ENCODE data around the gene MAFG.

The MAFG gene

GRCh38 chr17:81879121-81879520, 48.4 kb downstream of the MAFG start:
- Histone ChIP-seq H3K9me3 (no peaks in the 10 kb centered on the region), H3K36me3 (peaks cover 3 to 50% (median 18%) of the 10 kb centered on the region in 3 donors), H3K27ac (no peak overlapping the region), H3K4me3 (no peak overlapping the region), H3K27me3 (no peaks in the 10 kb centered on the region), H3K4me1 (no peaks in the 10 kb centered on the region)
- intact Hi-C loops (cut with DNase I; ENCODE audit: low total_unique reads), result no loop called here
- TF ChIP-seq CTCF (IDR thresholded peaks at IDR 0.05), result no peak
- no peak for DNase-seq

- H3K9me3 ChIP-seq, result no peaks in the 10 kb centered on the region
- peaks cover 3 to 42% (median 18%) of the 10 kb centered on the region in 3 donors for H3K36me3 ChIP-seq
- intact Hi-C loops (cut with DNase I; ENCODE audit: low total_unique reads), result no loop called here
- no peaks in the 10 kb centered on the region for H3K27me3 ChIP-seq
- no peaks in the 10 kb centered on the region for H3K4me1 ChIP-seq
- no peak overlapping the region for H3K27ac ChIP-seq
- H3K4me3 ChIP-seq, result no peak overlapping the region
- no peak for TF ChIP-seq CTCF (IDR thresholded peaks at IDR 0.05)
- DNase-seq, result no peak
Observed at GRCh38 chr17:81878294-81878693, 49.2 kb downstream of the MAFG start.

GRCh38 chr17:81877569-81877968, 50.0 kb downstream of the MAFG start:
- H3K36me3 ChIP-seq, result peaks cover 3 to 35% (median 18%) of the 10 kb centered on the region in 3 donors
- H3K27ac ChIP-seq, result no peak overlapping the region
- H3K27me3 ChIP-seq, result no peaks in the 10 kb centered on the region
- intact Hi-C loops (cut with DNase I; ENCODE audit: low total_unique reads), result no loop called here
- peaks cover 0 to 7% (median 4%) of the 10 kb centered on the region in 4 donors for H3K4me1 ChIP-seq
- no peaks in the 10 kb centered on the region for H3K9me3 ChIP-seq
- no peak overlapping the region for H3K4me3 ChIP-seq
- DNase-seq, result no peak
- no peak for TF ChIP-seq CTCF (IDR thresholded peaks at IDR 0.05)

- peaks cover 0 to 49% (median 32%) of the 10 kb centered on the region in 4 donors for H3K4me1 ChIP-seq
- intact Hi-C loops (cut with DNase I; ENCODE audit: low total_unique reads), result no loop called here
- H3K27ac ChIP-seq, result peak overlapping the region; percentile 87 to 97
- DNase-seq, result peak; percentile 93 to 97
- H3K4me3 ChIP-seq, result peak overlapping the region; percentile 61 to 94
- H3K36me3 ChIP-seq, result peaks cover 7 to 32% (median 22%) of the 10 kb centered on the region in 3 donors
- no peaks in the 10 kb centered on the region for H3K9me3 ChIP-seq
- H3K27me3 ChIP-seq, result no peaks in the 10 kb centered on the region
- TF ChIP-seq CTCF (IDR thresholded peaks at IDR 0.05), result peak; percentile 20 to 26
Observed at GRCh38 chr17:81871387-81872230, 55.9 kb downstream of the MAFG start.

- Histone ChIP-seq H3K36me3 (peaks cover 7 to 38% (median 22%) of the 10 kb centered on the region in 3 donors), H3K9me3 (no peaks in the 10 kb centered on the region), H3K27me3 (no peaks in the 10 kb centered on the region), H3K27ac (peak within 1 kb of the TSS; percentile 87 to 97), H3K4me1 (peaks cover 0 to 54% (median 32%) of the 10 kb centered on the region in 4 donors), H3K4me3 (peak within 1 kb of the TSS; percentile 61 to 94)
- no peak for DNase-seq
- intact Hi-C loops (cut with DNase I; ENCODE audit: low total_unique reads), result no loop called here
- TF ChIP-seq CTCF (IDR thresholded peaks at IDR 0.05), result no peak
Observed at GRCh38 chr17:81870981-81871386, 56.6 kb downstream of the MAFG start, which contains the start of gene ARHGDIA. TSS of gene ARHGDIA (minus strand) at chr17:81871337. CDS start at chr17:81869930, 1,407 bp downstream.
